HG02642 (cell line): ENCODE data around the gene CEP19.

ENCODE experiments used
- ATAC-seq: cut with Tn5 transposase; IDR thresholded peaks from one replicate; pipeline ENCODE4 v1.9.1; 2021; ENCODE audit warnings: mild to moderate bottlenecking; ENCODE audit not compliant: unreplicated experiment, poor library complexity

Gene CEP19

DNA sequence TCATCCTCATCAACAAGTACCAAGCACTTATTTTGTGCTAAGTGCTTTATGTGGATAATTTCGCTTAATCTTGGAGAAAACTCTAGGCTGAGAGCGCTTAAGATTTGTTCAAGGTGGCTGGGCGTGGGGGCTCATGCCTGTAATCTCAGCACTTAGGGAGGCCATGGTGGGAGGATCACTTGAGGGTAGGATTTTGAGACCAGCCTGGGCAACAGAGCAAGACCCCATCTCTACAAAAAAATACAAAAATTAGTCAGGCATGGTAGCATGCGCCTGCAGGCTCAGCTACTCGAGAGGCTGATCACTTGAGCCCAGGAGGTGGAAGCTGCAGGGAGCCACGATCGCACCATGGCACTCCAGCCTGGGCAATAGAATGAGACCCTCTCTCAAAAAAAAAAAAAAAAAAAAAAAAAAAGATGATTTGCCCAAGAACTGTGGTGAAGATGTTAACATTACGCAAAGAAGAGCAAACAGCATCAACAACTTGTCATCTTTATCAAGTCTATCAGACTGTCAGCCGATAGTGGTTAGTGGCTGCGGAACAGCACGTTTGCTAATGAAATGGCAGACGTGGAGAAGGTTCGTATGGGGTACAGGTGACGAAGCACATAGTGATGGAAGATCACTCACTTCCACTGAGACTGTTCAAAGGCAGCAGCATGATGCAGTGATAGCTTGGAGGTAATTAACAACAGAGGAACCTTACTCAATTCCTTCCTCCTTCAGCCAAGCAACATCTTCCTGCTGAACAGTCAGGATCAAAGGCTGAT is 44.8 kb downstream of the CEP19 start:
- no peak for ATAC-seq

DNA sequence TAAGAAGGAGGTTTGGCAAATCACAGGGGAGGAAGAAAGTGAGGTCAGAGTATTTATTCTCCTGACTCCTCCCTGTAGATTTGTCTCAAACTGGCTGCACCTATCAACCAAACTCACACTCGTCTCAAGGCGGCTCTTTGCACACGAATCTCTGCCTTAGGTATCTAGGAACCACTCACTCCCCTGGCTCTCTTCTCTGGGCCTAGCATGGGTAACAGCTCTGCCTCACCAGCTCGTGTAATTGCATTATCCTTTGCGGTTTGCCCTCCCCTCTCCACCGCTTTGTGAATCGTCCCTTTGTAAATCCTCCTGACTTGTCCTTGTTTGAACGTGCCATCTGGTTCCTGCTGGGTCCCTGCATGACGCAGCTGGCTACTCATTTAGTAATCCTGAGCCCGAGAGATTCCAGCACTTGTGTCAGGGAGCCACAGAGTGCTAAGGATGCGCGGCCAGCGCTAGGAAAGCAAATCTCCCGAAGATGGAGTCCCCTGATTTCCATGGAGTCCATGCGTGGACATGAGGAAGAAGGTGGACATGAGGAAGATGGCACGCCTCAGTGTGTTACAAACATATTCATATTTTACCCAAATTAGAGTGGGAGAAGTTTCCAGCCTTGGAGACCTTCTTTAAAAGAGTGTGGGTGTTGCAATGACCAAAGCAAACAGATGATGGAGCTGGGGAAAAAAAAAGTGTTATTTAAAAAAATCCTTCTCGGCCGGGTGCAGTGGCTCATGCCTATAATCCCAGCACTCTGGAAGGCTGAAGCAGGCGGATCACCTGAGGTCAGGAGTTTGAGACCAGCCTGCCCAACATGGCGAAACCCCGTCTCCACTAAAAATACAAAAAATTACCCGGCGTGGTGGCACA is 45.8 kb downstream of the CEP19 start:
- no peak for ATAC-seq

GRCh38 chr3:196662711-196663571 is 49.1 kb downstream of the CEP19 start:
- no peak for ATAC-seq

- ATAC-seq = no peak
Observed at GRCh38 chr3:196662033-196662432, 50.0 kb downstream of the CEP19 start.

DNA sequence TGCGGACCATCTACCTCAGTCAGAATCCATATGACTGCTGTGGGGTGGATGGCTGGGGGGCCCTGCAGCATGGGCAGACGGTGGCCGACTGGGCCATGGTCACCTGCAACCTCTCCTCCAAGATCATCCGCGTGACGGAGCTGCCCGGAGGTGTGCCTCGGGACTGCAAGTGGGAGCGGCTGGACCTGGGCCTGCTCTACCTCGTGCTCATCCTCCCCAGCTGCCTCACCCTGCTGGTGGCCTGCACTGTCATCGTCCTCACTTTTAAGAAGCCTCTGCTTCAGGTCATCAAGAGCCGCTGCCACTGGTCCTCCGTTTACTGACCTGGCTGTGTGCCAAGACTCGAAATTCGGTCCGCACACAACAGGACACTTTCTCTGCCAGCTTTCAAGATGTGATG is 50.6 kb downstream of the CEP19 start:
- no peak for ATAC-seq

- ATAC-seq = no peak
Observed at GRCh38 chr3:196660381-196661166, 51.5 kb downstream of the CEP19 start.

- no peak for ATAC-seq
Observed at GRCh38 chr3:196659901-196660351, 52.1 kb downstream of the CEP19 start.
